ENCODE data around the gene SMAD1. TPM values are rescaled to one million over a fixed set of nuclear protein-coding genes. Genes with fewer than 3 reads are reported as not detected.

Gene SMAD1
- polyA plus RNA-seq, 2 of the 4 experiments (the other 2 are of a cell fraction): 9.9 to 23.9 TPM

- FAIRE-seq (no peak), ATAC-seq (no peak)
Measured at GRCh38 chr4:145527773-145528172, 46.1 kb downstream of the SMAD1 start.

GRCh38 chr4:145528601-145529000 lies 46.9 kb downstream of the SMAD1 start:
- ChIA-PET CTCF (no interaction called here), POLR2A (no interaction called here)
- DNase-seq (ENCODE audit: low read depth in 1 of 2, low spot score in 1 of 2): peak in 1 of 2 experiments; percentile 10
- TF ChIP-seq MAZ (IDR thresholded peaks at IDR 0.05; ENCODE audit: borderline replicate concordance, low read depth, low read length) (no peak), USF2 (IDR thresholded peaks at IDR 0.05) (no peak), ZC3H11A (IDR thresholded peaks at IDR 0.05) (no peak), ZNF302 (CRISPR knock-in tag; IDR thresholded peaks at IDR 0.05) (no peak), POLR2AphosphoS2 (conservative IDR thresholded peaks at IDR 0.05; ENCODE audit: low read length) (no peak)
- no peak for ATAC-seq
- Histone ChIP-seq H3K4me2 (no peak overlapping the region), H3K9me3 (no peaks in the 10 kb centered on the region), H3K4me1 (no peaks in the 10 kb centered on the region), H3K4me3 (no peak overlapping the region), H3K27ac (no peak overlapping the region)
- no peak for FAIRE-seq
- 59% methylated on average over 3 of the region's 3 CpGs for WGBS (ENCODE audit: missing lambda C conversion rate)

More at GRCh38 chr4:145527773-145528172, 46.1 kb downstream of the SMAD1 start:
- H3K9me3 ChIP-seq: no peaks in the 10 kb centered on the region
- no peak overlapping the region for H3K4me2 ChIP-seq
- ChIA-PET CTCF (no interaction called here), POLR2A (no interaction called here)
- no peak for DNase-seq (ENCODE audit: low read depth in 1 of 2, low spot score in 1 of 2)
- H3K4me3 ChIP-seq: no peak overlapping the region
- H3K4me1 ChIP-seq: no peaks in the 10 kb centered on the region
- H3K27ac ChIP-seq: no peak overlapping the region
- TF ChIP-seq ESRRA (IDR thresholded peaks at IDR 0.05; ENCODE audit: borderline replicate concordance, low read length): no peak
- TF ChIP-seq EHMT2 (IDR thresholded peaks at IDR 0.05; ENCODE audit: low read depth): no peak
- no peak for TF ChIP-seq HES2 (IDR thresholded peaks at IDR 0.05)
- TF ChIP-seq BHLHE40 (IDR thresholded peaks at IDR 0.05; ENCODE audit: low read depth, low read length): no peak
- no peak for TF ChIP-seq SMC3 (IDR thresholded peaks at IDR 0.05)
- no peak for TF ChIP-seq ATOH8 (CRISPR knock-in tag; IDR thresholded peaks at IDR 0.05; ENCODE audit: low read depth)
- no peak for TF ChIP-seq CTCF (IDR thresholded peaks at IDR 0.05)
- no peak for TF ChIP-seq JUN (IDR thresholded peaks at IDR 0.05)
- TF ChIP-seq ZC3H11A (IDR thresholded peaks at IDR 0.05): no peak
- no peak for TF ChIP-seq RFX5 (IDR thresholded peaks at IDR 0.05)
- no peak for TF ChIP-seq EP300 (IDR thresholded peaks at IDR 0.05)
- TF ChIP-seq HDAC2 (IDR thresholded peaks at IDR 0.05): no peak
- TF ChIP-seq HOXA7 (CRISPR knock-in tag; IDR thresholded peaks at IDR 0.05): no peak
- TF ChIP-seq RAD21 (conservative IDR thresholded peaks at IDR 0.05 in 1 of 2, IDR thresholded peaks at IDR 0.05 in 1 of 2): no peak
- TF ChIP-seq MAZ (IDR thresholded peaks at IDR 0.05; ENCODE audit: borderline replicate concordance, low read depth, low read length): no peak
- TF ChIP-seq MAFK (IDR thresholded peaks at IDR 0.05; ENCODE audit: partially characterized antibody): no peak
- WGBS (ENCODE audit: missing lambda C conversion rate): 90% methylated on average over 9 of the region's 10 CpGs

- ChIA-PET POLR2A (no interaction called here), CTCF (no interaction called here)
- Histone ChIP-seq H3K4me3 (no peak overlapping the region), H3K4me1 (peaks cover 3% of the 10 kb centered on the region; the same call in 1 of the 3 replicates), H3K4me2 (no peak overlapping the region), H3K9me3 (no peaks in the 10 kb centered on the region), H3K27ac (no peak overlapping the region)
- no peak for ATAC-seq
- DNase-seq (ENCODE audit: low read depth in 1 of 2, low spot score in 1 of 2): no peak
- no peak for FAIRE-seq
- WGBS (ENCODE audit: missing lambda C conversion rate): 62% methylated on average over 2 of the region's 2 CpGs
- TF ChIP-seq ZNF302 (CRISPR knock-in tag; IDR thresholded peaks at IDR 0.05) (no peak), REST (IDR thresholded peaks at IDR 0.05) (no peak), FOXS1 (CRISPR knock-in tag; IDR thresholded peaks at IDR 0.05) (no peak), PBX3 (IDR thresholded peaks at IDR 0.05) (no peak), HES2 (IDR thresholded peaks at IDR 0.05) (no peak), HEYL (CRISPR knock-in tag; IDR thresholded peaks at IDR 0.05) (no peak), CHD2 (IDR thresholded peaks at IDR 0.05; ENCODE audit: low read length, partially characterized antibody) (no peak), E2F6 (IDR thresholded peaks at IDR 0.05; ENCODE audit: borderline replicate concordance, low read depth) (no peak)
Measured at GRCh38 chr4:145530189-145530588, 48.5 kb downstream of the SMAD1 start.
